Stimulated activated memory B cell treated with anti-CD40 and anti-IgM and Interleukin-4, amounts not matched to agents 10 μg/mL and 1 μg/mL and 100 μg/mL, for 72 hours (primary cell): Measurements from ENCODE around the gene SYNE1.
"Not testable (repeated sequence)": the region's sequence is repeated elsewhere in the genome, so short reads cannot be mapped to it uniquely, and the experiment has no call there.

ENCODE experiments used
- ATAC-seq: fragments of 150-1000 bp; cut with Tn5 transposase; 2 replicates; pipeline ENCODE4 v1.10.0; 2021
- H3K27ac Mint-ChIP-seq: one replicate; pipeline ENCODE4 v1.8.0; 2022; ENCODE audit warnings: mild to moderate bottlenecking, mixed read lengths
- H3K27me3 Mint-ChIP-seq: one replicate; pipeline ENCODE4 v1.8.0; 2022; ENCODE audit warnings: mixed read lengths
- H3K36me3 Mint-ChIP-seq: one replicate; pipeline ENCODE4 v1.8.0; 2022; ENCODE audit warnings: mixed read lengths
- H3K4me1 Mint-ChIP-seq: one replicate; pipeline ENCODE4 v1.8.0; 2022; ENCODE audit warnings: mixed read lengths
- H3K4me3 Mint-ChIP-seq: one replicate; pipeline ENCODE4 v1.8.0; 2022; ENCODE audit warnings: mild to moderate bottlenecking, moderate library complexity, mixed read lengths
- H3K9me3 Mint-ChIP-seq: one replicate; pipeline ENCODE4 v1.8.0; 2022; ENCODE audit warnings: mixed read lengths

The SYNE1 gene

DNA sequence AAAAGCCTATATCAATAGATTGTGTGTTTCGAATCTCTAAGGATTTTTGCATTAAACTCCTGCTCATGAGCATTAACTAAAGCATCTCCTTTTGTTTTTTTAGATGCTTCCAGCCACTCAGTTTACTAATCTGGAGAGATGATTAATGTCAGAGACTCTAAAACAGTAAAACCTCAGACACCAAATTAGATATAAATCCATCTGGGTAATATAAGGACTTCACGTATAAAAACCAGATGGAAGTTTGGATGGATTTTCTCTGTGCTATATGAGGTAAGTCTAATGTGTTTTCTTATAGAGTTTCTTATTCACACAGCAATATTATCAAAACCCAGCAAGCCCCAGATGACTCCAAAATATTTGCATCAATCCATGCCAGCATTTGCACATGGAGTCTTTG is 137.2 kb downstream of the SYNE1 start:
- no peaks in the 10 kb centered on the region for H3K27me3 Mint-ChIP-seq
- H3K36me3 Mint-ChIP-seq = no peaks in the 10 kb centered on the region
- no peak overlapping the region for H3K27ac Mint-ChIP-seq
- H3K4me3 Mint-ChIP-seq = no peak overlapping the region
- H3K4me1 Mint-ChIP-seq = no peaks in the 10 kb centered on the region
- ATAC-seq = no peak
- H3K9me3 Mint-ChIP-seq = no peaks in the 10 kb centered on the region

- no peak for ATAC-seq
- Mint-ChIP-seq H3K9me3 (no peaks in the 10 kb centered on the region), H3K27ac (no peak overlapping the region), H3K4me1 (no peaks in the 10 kb centered on the region), H3K27me3 (no peaks in the 10 kb centered on the region), H3K36me3 (no peaks in the 10 kb centered on the region), H3K4me3 (no peak overlapping the region)
These were observed 140.4 kb downstream of the SYNE1 start for GRCh38 chr6:152496731-152497130.

DNA sequence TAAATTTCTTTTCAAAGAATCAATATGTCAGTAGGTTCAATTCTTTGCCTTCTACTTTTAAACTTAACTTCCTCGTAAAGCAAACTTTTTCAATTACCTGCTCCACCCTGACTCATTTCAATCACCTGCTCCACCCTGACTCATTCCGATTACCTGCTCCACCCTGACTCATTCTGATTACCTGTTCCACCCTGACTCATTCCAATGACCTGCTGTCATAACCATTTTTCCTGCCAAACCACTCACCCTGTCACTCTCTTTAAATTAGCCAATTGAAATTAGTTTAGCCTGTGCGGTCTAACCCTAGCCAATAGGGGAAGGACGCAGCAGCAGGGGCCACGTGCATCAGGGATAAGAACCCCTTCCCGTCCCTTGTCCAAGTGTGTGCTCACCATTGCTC is 141.7 kb downstream of the SYNE1 start:
- not testable (repeated sequence) for H3K4me1 Mint-ChIP-seq, ATAC-seq, H3K27me3 Mint-ChIP-seq, H3K9me3 Mint-ChIP-seq, H3K36me3 Mint-ChIP-seq, H3K4me3 Mint-ChIP-seq, H3K27ac Mint-ChIP-seq

DNA sequence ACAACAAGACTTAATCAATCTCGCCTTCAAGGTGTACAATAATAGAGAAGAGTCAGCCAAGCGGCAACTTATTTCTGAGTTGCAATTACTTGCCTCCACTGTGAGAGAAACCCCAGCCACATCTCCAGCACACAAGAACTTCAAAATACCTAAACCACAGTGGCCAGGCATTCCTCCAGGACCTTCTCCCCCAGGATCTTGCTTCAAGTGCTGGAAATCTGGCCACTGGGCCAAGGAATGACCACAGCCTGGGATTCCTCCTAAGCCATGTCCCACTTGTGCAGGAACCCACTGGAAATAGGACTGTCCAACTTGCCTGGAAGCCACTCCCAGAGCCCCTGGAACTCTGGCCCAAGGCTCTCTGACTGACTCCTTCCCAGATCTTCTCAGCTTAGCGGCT is 144.9 kb downstream of the SYNE1 start:
- ATAC-seq, H3K4me1 Mint-ChIP-seq, H3K36me3 Mint-ChIP-seq, H3K4me3 Mint-ChIP-seq, H3K27me3 Mint-ChIP-seq, H3K27ac Mint-ChIP-seq, H3K9me3 Mint-ChIP-seq: not testable (repeated sequence)

DNA sequence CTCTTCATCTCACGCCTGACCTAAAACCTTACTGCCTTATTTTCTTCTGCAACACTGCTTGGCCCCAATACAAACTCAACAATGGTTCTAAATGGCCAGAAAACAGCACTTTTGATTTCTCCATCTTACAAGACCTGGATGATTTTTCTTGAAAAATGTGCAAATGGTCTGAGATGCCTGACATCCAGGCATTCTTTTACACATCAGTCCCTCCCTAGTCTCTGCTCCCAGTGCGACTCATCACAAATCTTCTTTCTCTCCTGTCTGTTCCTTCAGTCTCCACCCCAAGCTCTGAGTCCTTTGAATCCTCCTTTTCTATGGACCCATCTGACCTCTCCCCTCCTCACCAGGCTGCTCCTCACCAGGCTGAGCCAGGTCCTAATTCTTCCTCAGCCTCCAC is 145.7 kb downstream of the SYNE1 start:
- H3K4me3 Mint-ChIP-seq, H3K27me3 Mint-ChIP-seq, H3K36me3 Mint-ChIP-seq, H3K4me1 Mint-ChIP-seq, H3K9me3 Mint-ChIP-seq, H3K27ac Mint-ChIP-seq, ATAC-seq: not testable (repeated sequence)

- not testable (repeated sequence) for H3K9me3 Mint-ChIP-seq
These were observed 146.2 kb downstream of the SYNE1 start for GRCh38 chr6:152490971-152491378.

GRCh38 chr6:152484806-152485205 is 152.4 kb downstream of the SYNE1 start:
- no peaks in the 10 kb centered on the region for H3K36me3 Mint-ChIP-seq
- no peaks in the 10 kb centered on the region for H3K27me3 Mint-ChIP-seq
- no peaks in the 10 kb centered on the region for H3K9me3 Mint-ChIP-seq
- H3K27ac Mint-ChIP-seq = no peak overlapping the region
- no peaks in the 10 kb centered on the region for H3K4me1 Mint-ChIP-seq
- ATAC-seq = no peak
- H3K4me3 Mint-ChIP-seq = no peak overlapping the region

More at GRCh38 chr6:152490971-152491378, 146.2 kb downstream of the SYNE1 start:
- not testable (repeated sequence) for ATAC-seq, H3K4me1 Mint-ChIP-seq, H3K4me3 Mint-ChIP-seq, H3K27me3 Mint-ChIP-seq, H3K36me3 Mint-ChIP-seq, H3K27ac Mint-ChIP-seq

DNA sequence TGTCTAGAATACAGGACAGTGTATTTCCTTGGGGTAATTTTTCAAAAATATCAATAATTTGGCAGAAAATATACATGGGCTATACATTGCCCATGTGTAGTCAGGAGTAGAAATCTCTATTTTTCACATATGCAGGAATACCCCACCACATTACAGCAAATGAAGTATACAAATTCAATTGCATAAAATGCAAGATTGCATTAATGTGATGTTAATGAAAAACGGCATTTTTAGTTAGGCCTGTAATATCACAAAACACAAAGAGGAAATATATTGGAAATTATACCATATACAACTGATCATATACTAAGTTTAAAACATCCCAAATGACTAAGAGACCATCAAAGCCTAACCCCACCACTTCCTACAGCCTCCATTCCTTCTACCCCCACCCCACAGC is 154.9 kb downstream of the SYNE1 start:
- no peak overlapping the region for H3K27ac Mint-ChIP-seq
- H3K36me3 Mint-ChIP-seq = no peaks in the 10 kb centered on the region
- no peaks in the 10 kb centered on the region for H3K9me3 Mint-ChIP-seq
- ATAC-seq = no peak
- no peaks in the 10 kb centered on the region for H3K4me1 Mint-ChIP-seq
- H3K4me3 Mint-ChIP-seq = no peak overlapping the region
- H3K27me3 Mint-ChIP-seq = no peaks in the 10 kb centered on the region

GRCh38 chr6:152478377-152479010 is 158.7 kb downstream of the SYNE1 start:
- H3K36me3 Mint-ChIP-seq = no peaks in the 10 kb centered on the region
- H3K27me3 Mint-ChIP-seq = no peaks in the 10 kb centered on the region
- no peak overlapping the region for H3K27ac Mint-ChIP-seq
- ATAC-seq = no peak
- peaks cover 3% of the 10 kb centered on the region for H3K9me3 Mint-ChIP-seq
- no peak overlapping the region for H3K4me3 Mint-ChIP-seq
- H3K4me1 Mint-ChIP-seq = no peaks in the 10 kb centered on the region

DNA sequence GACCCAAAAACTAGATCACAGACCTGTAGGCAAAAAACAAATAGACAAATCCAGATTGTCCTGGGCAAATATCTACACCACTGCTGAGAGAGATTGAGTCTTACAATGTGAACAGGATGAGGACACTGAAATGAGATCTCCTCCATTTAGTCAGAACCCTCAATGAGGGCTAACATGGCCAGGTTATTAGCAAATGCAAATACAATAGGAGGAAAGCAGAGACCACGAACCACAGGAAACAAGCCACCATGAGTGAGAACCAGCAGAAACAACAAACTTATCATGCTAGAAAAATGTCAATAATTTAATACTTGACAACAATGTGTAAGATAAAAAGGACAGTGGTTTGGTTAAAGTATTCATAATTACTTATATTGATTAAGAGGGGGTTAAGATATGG is 162.8 kb downstream of the SYNE1 start:
- Mint-ChIP-seq H3K36me3 (no peaks in the 10 kb centered on the region), H3K9me3 (peaks cover 3% of the 10 kb centered on the region), H3K4me3 (no peak overlapping the region), H3K27ac (no peak overlapping the region), H3K27me3 (no peaks in the 10 kb centered on the region), H3K4me1 (no peaks in the 10 kb centered on the region)
- no peak for ATAC-seq

DNA sequence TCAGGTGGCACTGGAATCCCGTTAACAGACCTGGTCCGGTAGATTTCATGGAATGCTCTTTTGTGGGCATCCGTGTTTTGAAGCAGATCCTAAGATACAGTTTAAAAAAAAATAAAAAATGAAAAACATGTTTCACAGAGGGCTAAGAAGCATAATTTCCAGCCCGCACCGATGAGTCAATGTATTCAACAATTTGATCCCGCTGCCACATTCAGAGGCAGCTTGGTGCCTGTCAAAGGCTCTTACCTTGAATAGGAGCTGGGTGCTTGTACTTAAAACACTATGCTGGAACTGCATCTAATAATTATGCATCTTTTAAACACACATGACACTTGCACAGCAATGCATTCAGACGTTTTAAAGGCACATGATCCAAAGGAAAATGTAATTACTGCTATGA is 164.8 kb downstream of the SYNE1 start:
- H3K27ac Mint-ChIP-seq = no peak overlapping the region
- peaks cover 3% of the 10 kb centered on the region for H3K9me3 Mint-ChIP-seq
- no peaks in the 10 kb centered on the region for H3K27me3 Mint-ChIP-seq
- H3K4me3 Mint-ChIP-seq = no peak overlapping the region
- no peak for ATAC-seq
- H3K36me3 Mint-ChIP-seq = no peaks in the 10 kb centered on the region
- H3K4me1 Mint-ChIP-seq = no peaks in the 10 kb centered on the region

GRCh38 chr6:152471456-152472265 is 165.5 kb downstream of the SYNE1 start:
- no peak overlapping the region for H3K27ac Mint-ChIP-seq
- H3K36me3 Mint-ChIP-seq = no peaks in the 10 kb centered on the region
- H3K4me1 Mint-ChIP-seq = no peaks in the 10 kb centered on the region
- no peak for ATAC-seq
- H3K9me3 Mint-ChIP-seq = peaks cover 3% of the 10 kb centered on the region
- no peak overlapping the region for H3K4me3 Mint-ChIP-seq
- no peaks in the 10 kb centered on the region for H3K27me3 Mint-ChIP-seq

- no peaks in the 10 kb centered on the region for H3K36me3 Mint-ChIP-seq
- H3K4me1 Mint-ChIP-seq = no peaks in the 10 kb centered on the region
- no peak overlapping the region for H3K27ac Mint-ChIP-seq
- no peaks in the 10 kb centered on the region for H3K9me3 Mint-ChIP-seq
- H3K4me3 Mint-ChIP-seq = no peak overlapping the region
- no peak for ATAC-seq
- H3K27me3 Mint-ChIP-seq = peaks cover 21% of the 10 kb centered on the region
These were observed 174.0 kb downstream of the SYNE1 start for GRCh38 chr6:152463164-152463563.

- Mint-ChIP-seq H3K27ac (no peak overlapping the region), H3K4me3 (no peak overlapping the region), H3K36me3 (no peaks in the 10 kb centered on the region), H3K27me3 (peaks cover 21% of the 10 kb centered on the region), H3K9me3 (no peaks in the 10 kb centered on the region), H3K4me1 (no peaks in the 10 kb centered on the region)
- ATAC-seq = no peak
These were observed 174.4 kb downstream of the SYNE1 start for GRCh38 chr6:152462716-152463115.

- H3K27ac Mint-ChIP-seq = no peak overlapping the region
- H3K4me3 Mint-ChIP-seq = no peak overlapping the region
- H3K4me1 Mint-ChIP-seq = no peaks in the 10 kb centered on the region
- no peaks in the 10 kb centered on the region for H3K36me3 Mint-ChIP-seq
- H3K27me3 Mint-ChIP-seq = peaks cover 21% of the 10 kb centered on the region
- no peak for ATAC-seq
- H3K9me3 Mint-ChIP-seq = no peaks in the 10 kb centered on the region
These were observed 175.6 kb downstream of the SYNE1 start for GRCh38 chr6:152461556-152461955.
